Pancreas (tissue), 10 donors: ENCODE measurements around the gene ZNF83. TPM values are rescaled to one million over a fixed set of nuclear protein-coding genes. Genes with fewer than 3 reads are reported as not detected.

ENCODE experiments used
- ATAC-seq, 4 donors: fragments of 200-7000 bp; cut with Tn5 transposase; one replicate each; pipeline versions ENCODE4 v1.8.0 to v1.9.1; 2020; ENCODE audit warnings: mild to moderate bottlenecking in 4 of 4, moderate library complexity in 4 of 4
- DNase-seq, 6 donors: peaks; one replicate each; pipeline ENCODE4 v3.0.0-alpha.2; 2020
- FAIRE-seq: peaks from 2 replicates; lab custom pipeline; 2012; peaks lifted over from hg19 to GRCh38; lab: Jason Lieb, UNC
- H3K27ac ChIP-seq, 4 donors: fragments of 200-600 bp; sonication (generic); 1 replicate in 3 of 4; 2 replicates in 1 of 4; pipeline versions ENCODE4 v1.5.0 to v1.8.0; 2020
- H3K27me3 ChIP-seq, 4 donors: fragments of 200-600 bp; one replicate each; pipeline ENCODE4 v1.8.0; 2021
- H3K36me3 ChIP-seq, 3 donors: fragments of 200-600 bp; sonication (generic) in 1 of 3; one replicate each; pipeline versions ENCODE4 v1.5.0 to v1.8.0; 2020 to 2021
- H3K4me1 ChIP-seq, 3 donors: fragments of 200-600 bp; one replicate each; pipeline ENCODE4 v1.8.0; 2021
- H3K4me3 ChIP-seq, 4 donors: fragments of 200-600 bp; sonication (generic) in 2 of 4; one replicate each; pipeline versions ENCODE4 v1.5.0 to v1.8.0; 2020 to 2021
- H3K9me3 ChIP-seq, 4 donors: fragments of 200-600 bp; one replicate each; pipeline ENCODE4 v1.8.0; 2021
- WGBS, 2 donors: extraction: QIAGEN DNeasy Blood & Tissue Kit; methylation state at CpG; one replicate each; pipeline ENCODE4 v1.1.7; 2013; 5-methylcytosine and 5-hydroxymethylcytosine counted together
- intact Hi-C, 3 donors: fragments of 100-400 bp; cut with DNase I; formaldehyde crosslinking; loops; one replicate each; pipeline versions ENCODE4 v1.11.1 to v1.14.2; 2022
- polyA plus RNA-seq, 2 donors: library from polyadenylated mRNA; stranded (reverse); fragments of 200-250 nt; gene quantifications; one replicate each; pipeline ENCODE4 v1.2.3, GENCODE V29; 2013
- total RNA-seq, 6 donors: library from RNA; stranded (reverse); fragmentation: NEBNext Ultra II Directional in 4 of 6; extraction: Animal tissue kit (Norgen Biotek cat#: 25700) in 4 of 6; gene quantifications; one replicate each; pipeline versions ENCODE4 v1.2.1 to v1.2.4, GENCODE V29; 2021 to 2023
- TF ChIP-seq, protein P1 (sequence below), 4 donors: fragments of 200-600 bp; sonication (generic) in 3 of 4; IDR thresholded peaks; one replicate each; pipeline versions ENCODE4 v1.5.0 to v1.8.0; 2021; ENCODE audit warnings: antibody characterized with exemption in 4 of 4
- donor health status: healthy with polysubstance abuse.
- donor health status: DM: no; HTN: no; CAD: no; lungs with moderate emphysema.
- donor health status: DM: no; HTN: no; CAD: no.
- donor health status: control.
- donor health status: control.
- donor health status: Bipolar disorder and iron deficiency.
- donor health status: DM: yes; HTN: yes; CAD: no.
- donor health status: DM: no; HTN: no; CAD: no.
- donor health status: DM: no; HTN: no; CAD: no.
- donor health status: DM: yes; HTN: yes; CAD: no.

Gene ZNF83
- total and polyA plus RNA-seq, 8 donors = 8.7 to 86.8 (median 20.3) TPM

DNA sequence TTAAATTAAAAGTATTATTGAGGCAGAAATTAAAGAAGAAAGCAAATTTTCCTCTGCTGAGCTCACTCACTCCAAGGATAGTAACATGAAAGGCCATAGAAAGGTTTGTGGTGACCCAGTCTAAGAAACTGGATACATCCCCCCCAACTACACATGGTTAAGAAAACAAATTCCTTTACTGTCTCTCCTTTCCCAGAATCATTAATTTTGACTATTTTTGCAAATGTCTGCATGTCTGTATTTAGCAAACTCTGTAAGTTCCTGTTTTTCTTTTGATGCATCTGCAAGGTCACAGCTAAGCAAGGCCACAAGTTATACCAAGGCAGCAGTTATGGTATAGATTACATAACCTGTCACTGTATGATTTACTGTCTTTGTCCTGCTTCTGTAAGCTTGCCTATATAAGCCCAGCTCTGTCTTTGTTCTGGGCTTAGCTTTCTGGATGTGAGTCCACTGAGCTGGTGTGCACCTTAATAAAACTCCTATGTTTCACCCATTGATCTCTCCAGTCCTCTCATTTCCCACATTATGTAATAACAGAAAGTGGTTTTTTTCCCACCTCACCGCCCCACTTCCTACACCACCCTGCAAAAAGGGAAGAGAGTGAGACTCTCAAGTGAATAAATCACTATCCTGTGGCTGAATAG, 8.5 kb upstream of the ZNF83 start:
- H3K4me1 ChIP-seq = no peaks in the 10 kb centered on the region
- H3K27ac ChIP-seq = no peak overlapping the region
- DNase-seq (no peak), FAIRE-seq (no peak), ATAC-seq (no peak)
- WGBS, 2 donors = 88 to 100% methylated on average over 1 of the region's 1 CpG
- TF ChIP-seq, protein P1, sequence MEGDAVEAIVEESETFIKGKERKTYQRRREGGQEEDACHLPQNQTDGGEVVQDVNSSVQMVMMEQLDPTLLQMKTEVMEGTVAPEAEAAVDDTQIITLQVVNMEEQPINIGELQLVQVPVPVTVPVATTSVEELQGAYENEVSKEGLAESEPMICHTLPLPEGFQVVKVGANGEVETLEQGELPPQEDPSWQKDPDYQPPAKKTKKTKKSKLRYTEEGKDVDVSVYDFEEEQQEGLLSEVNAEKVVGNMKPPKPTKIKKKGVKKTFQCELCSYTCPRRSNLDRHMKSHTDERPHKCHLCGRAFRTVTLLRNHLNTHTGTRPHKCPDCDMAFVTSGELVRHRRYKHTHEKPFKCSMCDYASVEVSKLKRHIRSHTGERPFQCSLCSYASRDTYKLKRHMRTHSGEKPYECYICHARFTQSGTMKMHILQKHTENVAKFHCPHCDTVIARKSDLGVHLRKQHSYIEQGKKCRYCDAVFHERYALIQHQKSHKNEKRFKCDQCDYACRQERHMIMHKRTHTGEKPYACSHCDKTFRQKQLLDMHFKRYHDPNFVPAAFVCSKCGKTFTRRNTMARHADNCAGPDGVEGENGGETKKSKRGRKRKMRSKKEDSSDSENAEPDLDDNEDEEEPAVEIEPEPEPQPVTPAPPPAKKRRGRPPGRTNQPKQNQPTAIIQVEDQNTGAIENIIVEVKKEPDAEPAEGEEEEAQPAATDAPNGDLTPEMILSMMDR (IDR thresholded peaks at IDR 0.05) = no peak
- H3K4me3 ChIP-seq = no peak overlapping the region
- H3K27me3 ChIP-seq = no peaks in the 10 kb centered on the region
- H3K36me3 ChIP-seq = no peaks in the 10 kb centered on the region
- no peaks in the 10 kb centered on the region for H3K9me3 ChIP-seq
- intact Hi-C loops = no loop called here

DNA sequence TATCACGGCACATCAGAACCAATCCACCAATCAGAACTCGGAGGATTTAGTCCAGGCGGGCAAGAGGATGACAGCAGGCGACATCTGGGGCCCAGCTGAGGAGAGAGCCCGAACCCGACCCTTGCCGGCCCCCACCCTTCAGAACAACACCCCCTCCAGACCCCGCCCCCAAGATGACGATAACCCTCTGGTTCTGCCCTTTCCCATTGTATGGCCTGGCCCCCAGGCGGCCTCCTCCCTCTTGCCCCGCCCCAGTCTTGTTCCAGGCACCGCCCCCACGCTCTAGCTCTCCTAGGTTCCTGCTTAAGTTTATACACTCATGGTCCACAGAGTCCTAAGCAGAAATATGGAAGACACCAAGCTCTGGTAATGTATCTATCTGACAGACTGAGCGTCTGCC, 2.8 kb upstream of the ZNF83 start:
- Histone ChIP-seq H3K27me3 (no peaks in the 10 kb centered on the region), H3K4me3 (no peak overlapping the region), H3K36me3 (no peaks in the 10 kb centered on the region), H3K9me3 (no peaks in the 10 kb centered on the region), H3K27ac (no peak overlapping the region), H3K4me1 (no peaks in the 10 kb centered on the region)
- intact Hi-C loops = no loop called here
- ATAC-seq (no peak), FAIRE-seq (no peak), DNase-seq (no peak)
- 56 to 69% methylated on average over 13 to 14 of the region's 14 CpGs for WGBS, 2 donors
- TF ChIP-seq, protein P1 (IDR thresholded peaks at IDR 0.05) = no peak

DNA sequence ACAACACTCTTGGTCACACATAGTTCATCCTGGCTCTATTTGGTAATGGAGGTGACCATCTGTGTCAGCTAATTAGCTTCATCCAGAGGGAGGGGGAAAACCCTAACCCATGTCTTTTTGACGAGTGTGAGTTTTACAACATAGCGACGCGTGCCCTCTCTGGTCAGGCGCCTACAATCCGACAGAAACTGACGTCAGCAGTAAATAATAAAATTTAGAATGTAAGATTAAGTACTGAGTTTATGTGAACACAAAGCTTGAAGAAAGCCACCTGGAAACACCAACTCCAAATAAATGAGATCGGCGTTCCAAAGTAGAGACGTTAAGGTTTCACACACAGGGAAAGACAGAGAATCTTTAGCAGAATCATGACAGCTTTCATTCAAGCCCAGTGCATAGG, 1.8 kb upstream of the ZNF83 start:
- 74 to 81% methylated on average over 10 of the region's 10 CpGs for WGBS, 2 donors

DNA sequence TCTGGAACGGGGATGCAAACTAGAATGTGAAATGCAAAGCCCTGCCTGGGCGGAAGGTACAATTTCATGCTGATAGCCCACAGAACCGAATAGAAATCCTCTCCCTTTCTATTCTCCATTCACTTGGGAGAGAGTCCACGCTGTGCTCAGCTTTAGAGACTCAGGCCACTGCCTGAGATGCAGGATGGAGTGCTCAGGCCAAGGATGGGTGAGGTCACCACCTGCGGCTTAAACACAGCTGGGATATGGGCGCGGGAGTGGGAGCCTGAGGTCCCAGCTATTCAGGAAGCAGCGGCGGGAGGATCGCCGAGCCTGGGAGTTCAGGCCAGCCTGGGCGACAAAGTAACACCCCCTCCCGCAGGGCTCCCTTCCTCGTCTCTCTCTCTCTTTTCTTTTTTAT, 446 bp upstream of the ZNF83 start:
- FAIRE-seq = no peak
- intact Hi-C loops = no loop called here
- WGBS, 2 donors = 17 to 18% methylated on average over 14 of the region's 14 CpGs

More for the DNA sequence above, 1.8 kb upstream of the ZNF83 start:
- H3K4me3 ChIP-seq = no peak overlapping the region
- no peaks in the 10 kb centered on the region for H3K27me3 ChIP-seq
- no peaks in the 10 kb centered on the region for H3K36me3 ChIP-seq
- ATAC-seq (no peak), FAIRE-seq (no peak), DNase-seq (no peak)
- TF ChIP-seq, protein P1 (IDR thresholded peaks at IDR 0.05) = no peak
- no peaks in the 10 kb centered on the region for H3K9me3 ChIP-seq
- intact Hi-C loops = no loop called here
- H3K4me1 ChIP-seq = no peaks in the 10 kb centered on the region
- no peak overlapping the region for H3K27ac ChIP-seq

More for the DNA sequence above, 446 bp upstream of the ZNF83 start:
- Histone ChIP-seq H3K4me1 (no peaks in the 10 kb centered on the region), H3K9me3 (no peaks in the 10 kb centered on the region), H3K36me3 (no peaks in the 10 kb centered on the region), H3K27ac (peak overlapping the region in 1 of 4 donors; percentile 20), H3K27me3 (no peaks in the 10 kb centered on the region), H3K4me3 (peak overlapping the region in 3 of 4 donors; percentile 1 to 74 (median 59))
- ATAC-seq (peak; percentile 12 to 34 (median 24)), DNase-seq (peak in 4 of 6 donors; percentile 6 to 48 (median 24))
- TF ChIP-seq, protein P1 (IDR thresholded peaks at IDR 0.05) = no peak
